Gastroesophageal sphincter (tissue), 3 donors: ENCODE measurements around the gene PIM3.

ENCODE experiments used
- POLR2A ChIP-seq, 2 donors: fragments of 450-650 bp; IDR thresholded peaks; one replicate each; pipeline ENCODE4 v1.6.1; 2017; ENCODE audit warnings: antibody characterized with exemption in 2 of 2, mild to moderate bottlenecking in 2 of 2, moderate library complexity in 1 of 2
- POLR2AphosphoS5 ChIP-seq: sonication (generic); formaldehyde crosslinking; IDR thresholded peaks from one replicate; pipeline ENCODE4 v1.6.1; 2017; ENCODE audit warnings: antibody characterized with exemption
- TF ChIP-seq, protein P1 (sequence below), 4 experiments: fragments of 200-600 bp in 2 of 4; fragments of 450-650 bp in 2 of 4; sonication (generic) in 1 of 4; IDR thresholded peaks; one replicate each; pipeline ENCODE4 v1.5.1; 2017 to 2019; ENCODE audit warnings: antibody characterized with exemption in 4 of 4, mild to moderate bottlenecking in 2 of 4, moderate library complexity in 2 of 4

DNA sequence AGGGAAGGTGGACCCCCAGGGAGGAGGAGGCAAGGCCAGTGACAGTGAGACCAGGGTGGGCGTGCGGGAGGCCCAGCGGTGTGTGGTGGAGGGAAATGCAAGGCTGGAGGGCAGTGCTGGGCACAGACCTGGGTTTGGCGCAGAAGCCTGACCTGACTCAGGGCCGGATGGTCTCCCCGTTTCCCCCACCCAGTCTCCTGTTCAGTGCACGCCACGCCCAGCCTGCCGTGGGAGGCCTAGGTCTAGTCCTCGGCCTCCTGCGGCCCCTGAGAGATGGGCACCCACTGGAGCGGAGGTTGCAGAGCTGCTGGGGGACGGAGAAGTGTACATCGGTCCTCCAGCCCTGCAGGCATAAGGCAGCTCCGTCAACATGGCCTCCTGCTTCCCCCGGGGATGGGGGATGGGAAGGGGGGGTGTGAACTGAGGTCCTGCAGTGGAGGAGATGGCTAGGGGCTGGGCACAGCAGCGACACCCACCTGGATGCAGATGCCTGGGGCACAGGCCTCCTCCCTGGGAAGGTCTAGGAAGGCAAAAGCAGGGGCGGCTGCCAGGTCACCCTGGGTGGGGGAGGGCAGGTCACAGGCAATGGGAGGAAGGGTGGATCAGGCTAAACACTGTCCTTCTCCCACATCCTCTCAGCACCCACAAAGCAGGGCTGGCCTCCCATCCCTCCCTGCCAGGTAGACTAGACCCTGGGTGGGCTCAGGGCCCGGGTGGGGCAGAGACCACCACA lies 36.1 kb downstream of the PIM3 start:
- TF ChIP-seq POLR2A (IDR thresholded peaks at IDR 0.05) (no peak), POLR2AphosphoS5 (no peak)
- TF ChIP-seq, protein P1, sequence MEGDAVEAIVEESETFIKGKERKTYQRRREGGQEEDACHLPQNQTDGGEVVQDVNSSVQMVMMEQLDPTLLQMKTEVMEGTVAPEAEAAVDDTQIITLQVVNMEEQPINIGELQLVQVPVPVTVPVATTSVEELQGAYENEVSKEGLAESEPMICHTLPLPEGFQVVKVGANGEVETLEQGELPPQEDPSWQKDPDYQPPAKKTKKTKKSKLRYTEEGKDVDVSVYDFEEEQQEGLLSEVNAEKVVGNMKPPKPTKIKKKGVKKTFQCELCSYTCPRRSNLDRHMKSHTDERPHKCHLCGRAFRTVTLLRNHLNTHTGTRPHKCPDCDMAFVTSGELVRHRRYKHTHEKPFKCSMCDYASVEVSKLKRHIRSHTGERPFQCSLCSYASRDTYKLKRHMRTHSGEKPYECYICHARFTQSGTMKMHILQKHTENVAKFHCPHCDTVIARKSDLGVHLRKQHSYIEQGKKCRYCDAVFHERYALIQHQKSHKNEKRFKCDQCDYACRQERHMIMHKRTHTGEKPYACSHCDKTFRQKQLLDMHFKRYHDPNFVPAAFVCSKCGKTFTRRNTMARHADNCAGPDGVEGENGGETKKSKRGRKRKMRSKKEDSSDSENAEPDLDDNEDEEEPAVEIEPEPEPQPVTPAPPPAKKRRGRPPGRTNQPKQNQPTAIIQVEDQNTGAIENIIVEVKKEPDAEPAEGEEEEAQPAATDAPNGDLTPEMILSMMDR (IDR thresholded peaks at IDR 0.05): no peak
